Keratinocyte (primary cell): Measurements from ENCODE around the gene TAF6. TPM values are rescaled to one million over a fixed set of nuclear protein-coding genes. Genes with fewer than 3 reads are reported as not detected.

ENCODE experiments used
- DNase-seq: peaks from one replicate; pipeline ENCODE4 v3.0.0-alpha.2; 2011; ENCODE audit warnings: low read depth, missing footprints, low spot score
- FAIRE-seq: peaks from 2 replicates; lab custom pipeline; 2011; peaks lifted over from hg19 to GRCh38; lab: Jason Lieb, UNC
- H2AFZ ChIP-seq: 2 replicates; pipeline ENCODE4 v1.6.0; 2012; ENCODE audit warnings: low read length, control low read depth, inconsistent platforms; ENCODE audit not compliant: control insufficient read depth
- H3K27ac ChIP-seq: 2 replicates; pipeline ENCODE4 v1.5.1; 2011; ENCODE audit warnings: low read length; ENCODE audit not compliant: control insufficient read depth, insufficient read depth
- H3K27me3 ChIP-seq: 3 replicates; pipeline ENCODE4 v1.6.0; 2011; ENCODE audit warnings: low read length; ENCODE audit not compliant: control insufficient read depth, insufficient read depth; ENCODE audit errors: extremely low read depth
- H3K36me3 ChIP-seq, 2 experiments: 2 replicates in 1 of 2; 3 replicates in 1 of 2; pipeline ENCODE4 v1.5.1; 2011; ENCODE audit warnings: low read length in 2 of 2, mild to moderate bottlenecking in 1 of 2; ENCODE audit not compliant: control insufficient read depth in 2 of 2, insufficient read depth in 2 of 2; ENCODE audit errors: extremely low read depth in 1 of 2
- H3K4me1 ChIP-seq: 3 replicates; pipeline ENCODE4 v1.5.1; 2011; ENCODE audit warnings: low read length; ENCODE audit not compliant: control insufficient read depth, insufficient read depth; ENCODE audit errors: extremely low read depth
- H3K4me2 ChIP-seq: 3 replicates; pipeline ENCODE4 v1.6.0; 2011; ENCODE audit warnings: low read depth, low read length; ENCODE audit not compliant: control insufficient read depth, insufficient read depth; ENCODE audit errors: extremely low read depth
- H3K4me3 ChIP-seq, 3 experiments: fragments of 200-600 bp in 1 of 3; sonication (generic) in 1 of 3; 2 replicates in 2 of 3; 3 replicates in 1 of 3; pipeline ENCODE4 v1.5.1; 2011 to 2016; ENCODE audit warnings: low read length in 3 of 3, mild to moderate bottlenecking in 3 of 3, control low read depth in 2 of 3, inconsistent platforms in 1 of 3, low read depth in 1 of 3, mixed read lengths in 1 of 3, mixed run types in 1 of 3, moderate library complexity in 1 of 3; ENCODE audit not compliant: control insufficient read depth in 2 of 3, insufficient read depth in 2 of 3; ENCODE audit errors: extremely low read depth in 1 of 3
- H3K79me2 ChIP-seq: 2 replicates; pipeline ENCODE4 v1.6.0; 2012; ENCODE audit warnings: low read length; ENCODE audit not compliant: control insufficient read depth, insufficient read depth
- H3K9ac ChIP-seq: 3 replicates; pipeline ENCODE4 v1.6.0; 2011; ENCODE audit warnings: low read length; ENCODE audit not compliant: control insufficient read depth, insufficient read depth; ENCODE audit errors: extremely low read depth
- H3K9me1 ChIP-seq: 3 replicates; pipeline ENCODE4 v1.6.0; 2011; ENCODE audit warnings: low read length; ENCODE audit not compliant: control insufficient read depth, insufficient read depth; ENCODE audit errors: extremely low read depth
- H3K9me3 ChIP-seq: 2 replicates; pipeline ENCODE4 v1.5.1; 2012; ENCODE audit warnings: low read depth, low read length; ENCODE audit not compliant: control insufficient read depth
- H4K20me1 ChIP-seq: 3 replicates; pipeline ENCODE4 v1.6.0; 2011; ENCODE audit warnings: low read length; ENCODE audit not compliant: control insufficient read depth, insufficient read depth; ENCODE audit errors: extremely low read depth
- CTCF ChIP-seq, 3 experiments: IDR thresholded peaks in 1 of 3; conservative IDR thresholded peaks in 1 of 3; optimal IDR thresholded peaks in 1 of 3; 2 replicates in 2 of 3; 3 replicates in 1 of 3; pipeline versions ENCODE3 to v1.5.1; 2011; ENCODE audit warnings: low read length in 3 of 3, mild to moderate bottlenecking in 3 of 3, moderate library complexity in 2 of 3, control low read depth in 1 of 3, inconsistent platforms in 1 of 3; ENCODE audit not compliant: insufficient read depth in 2 of 3; ENCODE audit errors: extremely low read depth in 1 of 3
- EZH2 ChIP-seq: IDR thresholded peaks from one replicate; pipeline ENCODE4 v1.6.1; 2012; ENCODE audit warnings: inconsistent platforms, mild to moderate bottlenecking, low read length, moderate library complexity
- dilution Hi-C: fragments of 300-500 bp; cut with MboI; formaldehyde crosslinking; loops from one replicate; pipeline ENCODE4 v1.7.0; 2020; ENCODE audit warnings: low sequenced_read_pairs; ENCODE audit not compliant: extremely low pct_ligation_motif_present
- polyA plus RNA-seq, 5 experiments: library from polyadenylated mRNA; depleted of rRNA in 3 of 5; stranded (reverse) in 3 of 5; stranded (forward) in 1 of 5; unstranded in 1 of 5; fragments of >200 nt; gene quantifications; 1 replicate in 1 of 5; 2 replicates in 3 of 5; 3 replicates in 1 of 5; pipeline versions ENCODE4 v1.2.1 to v1.2.3, GENCODE V29; 2011 to 2012; ENCODE audit warnings: missing spikeins in 2 of 5, low read depth in 1 of 5, low replicate concordance in 1 of 5

Gene TAF6
- polyA plus RNA-seq, 1 donor (not counting 4 experiments of a cell fraction or from before 2014, with no cell fraction given), result 7.6 TPM

- Histone ChIP-seq H3K4me1 (no peaks in the 10 kb centered on the region), H3K36me3 (peaks cover 17 to 31% of the 10 kb centered on the region in 2 experiments), H3K79me2 (no peaks in the 10 kb centered on the region), H3K4me3 (no peak overlapping the region), H2AFZ (no peak overlapping the region), H3K9me3 (no peaks in the 10 kb centered on the region), H3K27ac (no peak overlapping the region), H3K27me3 (no peaks in the 10 kb centered on the region), H4K20me1 (no peaks in the 10 kb centered on the region), H3K9ac (no peak overlapping the region), H3K9me1 (no peaks in the 10 kb centered on the region), H3K4me2 (no peak overlapping the region)
- dilution Hi-C loops, result no loop called here
- DNase-seq (no peak), FAIRE-seq (no peak)
- TF ChIP-seq CTCF (optimal IDR thresholded peaks at IDR 0.05 in 1 of 3, IDR thresholded peaks at IDR 0.05 in 1 of 3, conservative IDR thresholded peaks at IDR 0.05 in 1 of 3; ENCODE audit: extremely low read depth in 1 of 3, insufficient read depth in 2 of 3, low read length in 3 of 3) (no peak), EZH2 (no peak)
These were observed 8.0 kb downstream of the TAF6 start for GRCh38 chr7:100111156-100111555.

GRCh38 chr7:100109521-100110163 is 9.5 kb downstream of the TAF6 start:
- Histone ChIP-seq H3K4me2 (no peak overlapping the region), H3K36me3 (peaks cover 17 to 44% of the 10 kb centered on the region in 2 experiments), H3K4me1 (no peaks in the 10 kb centered on the region), H3K9ac (no peak overlapping the region), H4K20me1 (no peaks in the 10 kb centered on the region), H3K4me3 (no peak overlapping the region), H3K27me3 (no peaks in the 10 kb centered on the region), H3K79me2 (no peaks in the 10 kb centered on the region), H2AFZ (no peak overlapping the region), H3K9me1 (no peaks in the 10 kb centered on the region), H3K27ac (no peak overlapping the region), H3K9me3 (no peaks in the 10 kb centered on the region)
- FAIRE-seq, result no peak
- dilution Hi-C loops, result no loop called here
- DNase-seq, result no peak
- TF ChIP-seq CTCF (optimal IDR thresholded peaks at IDR 0.05 in 1 of 3, IDR thresholded peaks at IDR 0.05 in 1 of 3, conservative IDR thresholded peaks at IDR 0.05 in 1 of 3; ENCODE audit: extremely low read depth in 1 of 3, insufficient read depth in 2 of 3, low read length in 3 of 3), result peak in 1 of 3 experiments; percentile 15
- no peak for TF ChIP-seq EZH2
